H1 (cell line): ENCODE results near the gene NCAPD3. TPM values are rescaled to one million over a fixed set of nuclear protein-coding genes. Genes with fewer than 3 reads are reported as not detected.

ENCODE experiments used
- CHD7 ChIP-seq: fragments of 300-600 bp; sonication (generic); IDR thresholded peaks from 2 replicates; pipeline ENCODE4 v1.7.1; 2012; ENCODE audit warnings: low read length, moderate library complexity, mild to moderate bottlenecking, inconsistent platforms; ENCODE audit not compliant: insufficient replicate concordance
- GABPA ChIP-seq: IDR thresholded peaks from 2 replicates; pipeline ENCODE4 v1.6.1; 2011; ENCODE audit warnings: mild to moderate bottlenecking, low read length, moderate library complexity, borderline replicate concordance; ENCODE audit not compliant: insufficient read depth
- POLR2A ChIP-seq, 2 experiments: IDR thresholded peaks; 1 replicate in 1 of 2; 2 replicates in 1 of 2; pipeline ENCODE4 v1.6.1; 2011; ENCODE audit warnings: low read depth in 2 of 2, low read length in 2 of 2, mild to moderate bottlenecking in 2 of 2; ENCODE audit errors: control extremely low read depth in 1 of 2
- polyA plus RNA-seq, 7 experiments: library from polyadenylated mRNA; depleted of rRNA in 3 of 7; stranded (reverse) in 5 of 7; unstranded in 2 of 7; fragments of >200 nt in 5 of 7; fragments of 200-250 nt in 2 of 7; gene quantifications; 1 replicate in 5 of 7; 2 replicates in 1 of 7; 4 replicates in 1 of 7; pipeline versions ENCODE4 v1.2.1 to v1.2.3, GENCODE V29; 2011 to 2013; ENCODE audit warnings: missing spikeins in 2 of 7, mixed read lengths in 2 of 7
- total RNA-seq: library from RNA; stranded (reverse); fragmentation: NEBNext Ultra II Directional; extraction: Animal tissue kit (Norgen Biotek cat#: 25700); gene quantifications from 2 replicates; pipeline ENCODE4 v1.2.1, GENCODE V29; 2021

The NCAPD3 gene
- total and polyA plus RNA-seq, 2 of the 8 experiments (the other 6 are each of a cell fraction or from before 2014, with no cell fraction given), result 26.5 to 55.2 TPM

DNA sequence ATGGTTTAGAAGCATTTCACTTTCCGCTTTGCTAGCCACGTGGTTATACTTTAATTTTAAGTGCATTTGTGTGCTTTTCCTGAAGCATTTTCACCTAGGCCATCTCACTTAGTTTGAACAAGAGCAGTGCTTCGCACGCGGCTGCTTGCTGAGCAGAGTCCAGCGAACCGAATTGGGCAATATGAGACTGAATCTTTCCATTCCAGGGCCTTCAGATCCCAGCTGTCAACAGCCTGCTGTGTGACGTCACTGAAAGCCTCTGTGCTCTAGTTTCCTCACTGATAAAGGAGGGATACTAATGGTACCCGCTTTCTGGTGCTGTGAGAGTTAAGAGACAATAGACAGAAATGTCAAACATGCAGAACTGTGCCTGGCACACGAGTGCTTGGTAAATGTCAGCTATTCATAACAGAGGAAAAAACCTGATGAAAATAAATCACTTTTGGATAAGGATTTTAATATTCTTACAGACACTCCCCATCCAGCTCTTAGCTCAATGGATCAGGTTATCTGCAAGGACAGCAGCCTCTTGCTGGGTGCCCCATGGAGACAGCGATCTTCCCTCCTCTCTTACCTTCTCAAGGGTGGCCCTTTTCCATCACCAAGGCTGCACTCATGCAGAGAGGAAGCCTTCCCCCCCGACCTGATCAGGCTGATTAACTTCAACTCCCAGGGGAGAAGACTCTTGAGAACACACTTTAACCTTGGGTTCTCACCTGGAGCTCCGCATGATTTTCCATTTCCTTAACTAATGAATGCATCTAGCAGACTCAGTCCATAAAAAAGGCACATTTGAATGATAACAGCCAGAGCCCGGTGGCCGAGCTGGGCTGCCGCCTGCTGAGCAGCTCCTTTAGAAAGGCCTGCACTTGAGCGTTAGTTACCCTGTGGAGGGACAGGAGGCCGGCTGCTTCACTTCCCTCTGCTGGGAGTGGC is 48.9 kb upstream of the NCAPD3 start (continued):
- TF ChIP-seq CHD7 (no peak), POLR2A (IDR thresholded peaks at IDR 0.05; ENCODE audit: control extremely low read depth in 1 of 2, low read depth in 2 of 2, low read length in 2 of 2) (0 out of 3 replicates have a peak, but pooled peaks of 1 of the 2 experiments have one; percentile 38), GABPA (no peak)
- TF ChIP-seq, all 59 proteins: peak for 15
